Spinal cord (tissue), 10 donors: ENCODE data around the gene ANXA11. TPM values are rescaled to one million over a fixed set of nuclear protein-coding genes. Genes with fewer than 3 reads are reported as not detected.

Experiments used
- DNase-seq, 6 donors: peaks; one replicate each; pipeline versions ENCODE4 v3.0.0 to v3.0.0-alpha.2; 2013 to 2015; ENCODE audit warnings: low spot score in 6 of 6, low read depth in 4 of 6
- H3K27ac ChIP-seq: one replicate; pipeline ENCODE4 v1.5.1; 2013; ENCODE audit warnings: low read depth, low read length, control low read depth
- H3K27me3 ChIP-seq: one replicate; pipeline ENCODE4 v1.6.1; 2013; ENCODE audit warnings: low read length; ENCODE audit not compliant: control insufficient read depth, insufficient read depth
- H3K36me3 ChIP-seq: one replicate; pipeline ENCODE4 v1.6.1; 2013; ENCODE audit warnings: low read length; ENCODE audit not compliant: control insufficient read depth, insufficient read depth
- H3K4me1 ChIP-seq: one replicate; pipeline ENCODE4 v1.6.1; 2013; ENCODE audit warnings: low read length; ENCODE audit not compliant: control insufficient read depth, insufficient read depth
- H3K4me3 ChIP-seq: one replicate; pipeline ENCODE4 v1.5.1; 2013; ENCODE audit warnings: low read depth, low read length, control low read depth
- H3K9me3 ChIP-seq: one replicate; pipeline ENCODE4 v1.6.1; 2013; ENCODE audit warnings: low read length; ENCODE audit not compliant: control insufficient read depth, insufficient read depth
- WGBS: methylation state at CpG from one replicate; pipeline ENCODE4 v1.1.5; 2013; ENCODE audit warnings: missing lambda C conversion rate; ENCODE audit not compliant: insufficient coverage; 5-methylcytosine and 5-hydroxymethylcytosine counted together
- polyA plus RNA-seq, 2 donors: library from polyadenylated mRNA; unstranded; fragments of 120-200 nt; gene quantifications; one replicate each; pipeline ENCODE4 v1.2.1, GENCODE V29; 2013; ENCODE audit not compliant: insufficient read length in 2 of 2
- total RNA-seq, 2 donors: library from RNA; depleted of rRNA in 1 of 2; stranded (reverse); fragments of 120-200 nt in 1 of 2; fragments of >200 nt in 1 of 2; gene quantifications; one replicate each; pipeline versions ENCODE4 v1.2.3 to v1.2.4, GENCODE V29; 2013 to 2014
- donor health status: healthy.

The ANXA11 gene
- total and polyA plus RNA-seq, 4 donors: 19.0 to 88.8 (median 25.9) TPM

- no peaks in the 10 kb centered on the region for H3K9me3 ChIP-seq
- DNase-seq: no peak
- WGBS: 90% methylated on average over 7 of the region's 8 CpGs
- H3K27ac ChIP-seq: no peak overlapping the region
- H3K36me3 ChIP-seq: no peaks in the 10 kb centered on the region
- no peak overlapping the region for H3K4me3 ChIP-seq
- H3K4me1 ChIP-seq: peaks cover 12% of the 10 kb centered on the region
- H3K27me3 ChIP-seq: peaks cover 8% of the 10 kb centered on the region
Observed at GRCh38 chr10:80201608-80202141, 3.7 kb downstream of the ANXA11 start.

- peaks cover 10% of the 10 kb centered on the region for H3K4me1 ChIP-seq
- WGBS: 98% methylated on average over 5 of the region's 10 CpGs
- peaks cover 2% of the 10 kb centered on the region for H3K27me3 ChIP-seq
- DNase-seq: no peak
- H3K9me3 ChIP-seq: no peaks in the 10 kb centered on the region
- no peaks in the 10 kb centered on the region for H3K36me3 ChIP-seq
- H3K4me3 ChIP-seq: no peak overlapping the region
- peak overlapping the region; percentile 84 for H3K27ac ChIP-seq
Observed at GRCh38 chr10:80200687-80201086, 4.7 kb downstream of the ANXA11 start.

GRCh38 chr10:80200259-80200658 lies 5.1 kb downstream of the ANXA11 start:
- no peak for DNase-seq

GRCh38 chr10:80199828-80200227 lies 5.5 kb downstream of the ANXA11 start:
- no peaks in the 10 kb centered on the region for H3K36me3 ChIP-seq
- no peaks in the 10 kb centered on the region for H3K27me3 ChIP-seq
- peak in 1 of 6 donors; percentile 72 for DNase-seq
- 54% methylated on average over 7 of the region's 8 CpGs for WGBS
- peak overlapping the region; percentile 5 for H3K4me3 ChIP-seq
- H3K9me3 ChIP-seq: no peaks in the 10 kb centered on the region
- H3K4me1 ChIP-seq: peaks cover 7% of the 10 kb centered on the region
- peak overlapping the region; percentile 84 for H3K27ac ChIP-seq

More at GRCh38 chr10:80200259-80200658, 5.1 kb downstream of the ANXA11 start:
- H3K4me3 ChIP-seq: no peak overlapping the region
- peaks cover 7% of the 10 kb centered on the region for H3K4me1 ChIP-seq
- no peaks in the 10 kb centered on the region for H3K36me3 ChIP-seq
- peak overlapping the region; percentile 84 for H3K27ac ChIP-seq
- no CpG with 5 or more reads among the region's 1 CpG for WGBS
- no peaks in the 10 kb centered on the region for H3K9me3 ChIP-seq
- no peaks in the 10 kb centered on the region for H3K27me3 ChIP-seq

- Histone ChIP-seq H3K36me3 (no peaks in the 10 kb centered on the region), H3K27ac (peak overlapping the region; percentile 15), H3K27me3 (no peaks in the 10 kb centered on the region), H3K4me3 (no peak overlapping the region), H3K4me1 (no peaks in the 10 kb centered on the region), H3K9me3 (no peaks in the 10 kb centered on the region)
- 90% methylated on average over 9 of the region's 14 CpGs for WGBS
- DNase-seq: no peak
Observed at GRCh38 chr10:80197972-80198916, 7.1 kb downstream of the ANXA11 start.

- no peaks in the 10 kb centered on the region for H3K27me3 ChIP-seq
- H3K4me3 ChIP-seq: no peak overlapping the region
- no peaks in the 10 kb centered on the region for H3K4me1 ChIP-seq
- H3K36me3 ChIP-seq: no peaks in the 10 kb centered on the region
- peaks cover 9% of the 10 kb centered on the region for H3K9me3 ChIP-seq
- no CpG with 5 or more reads among the region's 2 CpGs for WGBS
- DNase-seq: no peak
- H3K27ac ChIP-seq: peak overlapping the region; percentile 16
Observed at GRCh38 chr10:80196950-80197315, 8.4 kb downstream of the ANXA11 start.

GRCh38 chr10:80196270-80196949 lies 8.9 kb downstream of the ANXA11 start:
- H3K4me1 ChIP-seq: no peaks in the 10 kb centered on the region
- no peak for DNase-seq
- peak overlapping the region; percentile 16 for H3K27ac ChIP-seq

GRCh38 chr10:80195046-80195574 lies 10.2 kb downstream of the ANXA11 start:
- Histone ChIP-seq H3K9me3 (peaks cover 9% of the 10 kb centered on the region), H3K36me3 (no peaks in the 10 kb centered on the region), H3K27ac (no peak overlapping the region), H3K27me3 (no peaks in the 10 kb centered on the region), H3K4me3 (no peak overlapping the region), H3K4me1 (no peaks in the 10 kb centered on the region)
- 92% methylated on average over 4 of the region's 4 CpGs for WGBS
- DNase-seq: no peak

More at GRCh38 chr10:80196270-80196949, 8.9 kb downstream of the ANXA11 start:
- Histone ChIP-seq H3K9me3 (peaks cover 9% of the 10 kb centered on the region), H3K4me3 (no peak overlapping the region), H3K27me3 (no peaks in the 10 kb centered on the region), H3K36me3 (no peaks in the 10 kb centered on the region)
- 76% methylated on average over 4 of the region's 8 CpGs for WGBS

GRCh38 chr10:80194373-80195045 lies 10.8 kb downstream of the ANXA11 start:
- no peak for DNase-seq
- Histone ChIP-seq H3K27ac (no peak overlapping the region), H3K36me3 (no peaks in the 10 kb centered on the region), H3K27me3 (no peaks in the 10 kb centered on the region), H3K9me3 (peaks cover 9% of the 10 kb centered on the region), H3K4me3 (no peak overlapping the region), H3K4me1 (no peaks in the 10 kb centered on the region)
- WGBS: 72% methylated on average over 6 of the region's 11 CpGs
